HG03280 (cell line): ENCODE data around the gene RNU6-1.

Source experiments
- ATAC-seq: cut with Tn5 transposase; IDR thresholded peaks from one replicate; pipeline ENCODE4 v1.9.1; 2021; ENCODE audit warnings: mild to moderate bottlenecking, moderate library complexity; ENCODE audit not compliant: unreplicated experiment

Gene RNU6-1

GRCh38 chr15:67834581-67835296 is 5.1 kb downstream of the RNU6-1 start:
- no peak for ATAC-seq

- ATAC-seq: no peak
Observed at GRCh38 chr15:67833710-67834511, 5.9 kb downstream of the RNU6-1 start.

GRCh38 chr15:67832897-67833709 is 6.7 kb downstream of the RNU6-1 start:
- ATAC-seq: no peak

GRCh38 chr15:67832031-67832551 is 7.8 kb downstream of the RNU6-1 start:
- no peak for ATAC-seq

- ATAC-seq: no peak
Observed at GRCh38 chr15:67831363-67831762, 8.5 kb downstream of the RNU6-1 start.

GRCh38 chr15:67829647-67830504 is 10.0 kb downstream of the RNU6-1 start:
- ATAC-seq: no peak

GRCh38 chr15:67828969-67829646 is 10.7 kb downstream of the RNU6-1 start:
- no peak for ATAC-seq

GRCh38 chr15:67828278-67828968 is 11.4 kb downstream of the RNU6-1 start:
- ATAC-seq: no peak

GRCh38 chr15:67827562-67828277 is 12.1 kb downstream of the RNU6-1 start:
- ATAC-seq: no peak

- ATAC-seq: no peak
Observed at GRCh38 chr15:67826717-67827561, 12.9 kb downstream of the RNU6-1 start.

- no peak for ATAC-seq
Observed at GRCh38 chr15:67825881-67826716, 13.7 kb downstream of the RNU6-1 start.

GRCh38 chr15:67824976-67825880 is 14.6 kb downstream of the RNU6-1 start, which contains the start of gene SKOR1:
Gene SKOR1 (plus strand): TSS chr15:67825509. CDS start chr15:67825603, 94 bp downstream.
- no peak for ATAC-seq

GRCh38 chr15:67824197-67824968 is 15.5 kb downstream of the RNU6-1 start:
- ATAC-seq: no peak

GRCh38 chr15:67823314-67824196 is 16.3 kb downstream of the RNU6-1 start:
- no peak for ATAC-seq
